GM10847 (cell line): Measurements from ENCODE around the gene LETM1.

Experiments
- POLR2A ChIP-seq: IDR thresholded peaks from 2 replicates; pipeline ENCODE4 v1.6.1; 2011; ENCODE audit not compliant: insufficient read length; ENCODE audit errors: extremely low read depth

The LETM1 gene

GRCh38 chr4:1787411-1788077, 68.4 kb downstream of the LETM1 start:
- TF ChIP-seq POLR2A: no peak

DNA sequence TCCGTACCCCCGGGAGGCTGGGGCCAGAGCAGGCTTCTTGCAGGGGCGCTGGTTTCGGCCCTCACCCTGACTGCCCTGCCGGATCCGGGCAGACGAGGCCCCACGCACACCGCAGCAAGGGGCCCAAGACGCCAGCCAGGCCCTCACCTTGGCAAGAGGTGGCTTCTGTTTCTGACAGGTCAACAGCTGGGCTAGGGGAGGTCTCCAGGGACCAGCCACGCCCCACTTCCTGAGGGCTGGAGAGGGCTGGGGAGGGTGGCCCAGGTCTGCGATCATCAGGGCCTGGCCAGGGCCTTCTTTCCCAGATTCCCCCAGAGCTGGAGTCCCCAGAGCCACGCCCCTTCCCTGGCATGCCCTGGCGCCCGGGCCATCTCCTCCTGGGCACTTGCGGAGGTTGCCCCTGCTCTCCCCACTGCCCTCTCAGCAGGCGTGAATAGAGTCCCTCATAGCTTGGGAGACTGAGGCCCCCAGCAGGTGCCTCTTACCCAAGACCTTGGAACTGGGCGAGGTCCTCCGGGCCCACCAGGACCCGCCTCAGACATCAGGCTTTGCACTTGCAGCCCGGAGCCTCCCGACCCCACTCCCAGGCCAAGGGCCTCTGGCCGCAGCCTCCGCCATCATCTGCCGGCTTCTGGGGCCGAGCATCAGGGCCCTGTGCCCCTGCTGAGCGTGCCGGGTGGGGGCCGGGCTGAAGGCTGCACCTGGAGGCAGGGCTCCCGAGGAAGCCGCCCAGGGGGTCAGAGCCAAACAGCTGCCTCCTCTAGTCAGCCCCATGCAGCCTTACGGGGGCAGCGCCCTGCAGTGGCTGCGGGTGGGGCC, 69.2 kb downstream of the LETM1 start:
- TF ChIP-seq POLR2A: no peak

DNA sequence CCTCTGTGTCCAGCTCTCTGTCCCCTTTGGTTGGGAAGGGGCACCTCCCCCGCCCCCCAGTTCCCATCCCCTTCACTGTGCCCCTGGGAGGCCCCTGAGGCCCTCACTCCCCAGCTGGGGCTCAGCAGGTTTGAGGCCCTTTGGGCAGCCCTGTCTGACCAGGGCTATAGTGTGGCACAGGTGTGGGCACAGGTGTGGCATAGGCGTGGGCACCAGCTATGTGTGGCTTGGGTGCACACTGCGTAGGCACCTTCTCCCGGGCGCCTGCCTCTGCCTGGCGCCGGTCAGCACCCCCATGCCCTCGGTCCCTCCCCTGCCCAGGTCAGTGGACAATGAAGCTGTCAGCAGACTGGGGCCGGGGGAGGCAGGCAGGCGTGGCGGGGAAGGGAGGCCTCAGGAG, 70.4 kb downstream of the LETM1 start:
- TF ChIP-seq POLR2A: no peak

GRCh38 chr4:1784789-1785591, 71.0 kb downstream of the LETM1 start:
- TF ChIP-seq POLR2A: no peak

DNA sequence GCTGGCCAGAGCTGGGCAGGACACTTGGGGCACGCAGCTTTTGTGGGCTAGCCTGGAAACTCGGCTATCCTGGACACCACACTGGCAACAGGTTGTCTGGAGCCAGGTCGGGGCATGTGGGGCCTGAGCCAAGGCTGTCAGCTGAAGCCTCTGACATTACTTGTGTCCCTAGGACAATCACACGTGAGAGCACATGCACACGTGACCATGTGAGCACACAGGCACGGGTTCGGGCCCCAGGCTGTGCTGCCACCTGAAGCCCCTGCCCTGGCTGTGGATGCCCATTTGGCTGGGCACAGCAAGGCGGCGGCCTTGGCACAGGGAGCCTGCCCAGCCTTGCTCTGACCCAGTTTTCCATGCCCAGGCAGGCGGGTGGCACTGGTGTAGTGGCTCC, 71.6 kb downstream of the LETM1 start:
- no peak for TF ChIP-seq POLR2A

- no peak for TF ChIP-seq POLR2A
These were observed 72.0 kb downstream of the LETM1 start for GRCh38 chr4:1783970-1784369.

DNA sequence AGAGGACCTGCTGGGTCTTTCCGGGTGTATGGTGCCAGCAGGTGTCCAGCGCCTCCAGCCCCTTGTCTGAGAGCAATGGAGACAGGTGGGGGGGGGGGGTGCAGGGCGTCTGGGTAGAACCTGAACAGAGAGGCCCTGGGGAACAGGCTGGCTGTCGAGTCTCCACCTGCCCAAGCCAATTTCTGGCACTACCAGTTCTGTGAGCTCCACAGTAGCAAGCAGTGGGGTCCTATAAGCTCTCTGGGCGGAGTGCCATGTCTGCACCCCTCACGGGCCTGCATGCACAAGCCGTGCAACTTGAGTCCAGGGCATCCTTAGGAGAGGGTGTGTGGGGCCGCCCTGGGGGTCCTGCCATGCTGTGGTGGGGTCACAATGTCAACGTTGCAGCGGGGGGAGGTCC, 72.9 kb downstream of the LETM1 start:
- no peak for TF ChIP-seq POLR2A

DNA sequence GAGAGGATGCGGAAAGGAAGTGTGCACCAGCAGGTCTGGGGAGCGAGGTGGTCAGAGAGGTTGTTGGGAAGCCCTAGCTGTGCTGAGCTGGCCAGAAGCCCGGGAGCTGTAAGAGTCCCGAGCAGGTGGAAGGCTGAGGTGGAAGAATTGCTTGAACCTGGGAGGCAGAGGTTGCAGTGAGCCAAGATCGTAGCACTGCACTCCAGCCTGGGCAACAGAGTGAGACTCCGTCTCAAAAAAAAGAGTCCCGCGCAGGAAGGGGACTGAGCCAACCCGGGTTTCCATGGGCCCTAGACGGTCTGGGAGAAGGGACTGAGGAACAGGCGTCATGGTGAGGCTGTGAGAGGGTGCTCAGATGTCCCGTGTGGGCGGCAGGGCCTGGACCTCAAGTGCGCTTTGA, 75.5 kb downstream of the LETM1 start:
- no peak for TF ChIP-seq POLR2A

DNA sequence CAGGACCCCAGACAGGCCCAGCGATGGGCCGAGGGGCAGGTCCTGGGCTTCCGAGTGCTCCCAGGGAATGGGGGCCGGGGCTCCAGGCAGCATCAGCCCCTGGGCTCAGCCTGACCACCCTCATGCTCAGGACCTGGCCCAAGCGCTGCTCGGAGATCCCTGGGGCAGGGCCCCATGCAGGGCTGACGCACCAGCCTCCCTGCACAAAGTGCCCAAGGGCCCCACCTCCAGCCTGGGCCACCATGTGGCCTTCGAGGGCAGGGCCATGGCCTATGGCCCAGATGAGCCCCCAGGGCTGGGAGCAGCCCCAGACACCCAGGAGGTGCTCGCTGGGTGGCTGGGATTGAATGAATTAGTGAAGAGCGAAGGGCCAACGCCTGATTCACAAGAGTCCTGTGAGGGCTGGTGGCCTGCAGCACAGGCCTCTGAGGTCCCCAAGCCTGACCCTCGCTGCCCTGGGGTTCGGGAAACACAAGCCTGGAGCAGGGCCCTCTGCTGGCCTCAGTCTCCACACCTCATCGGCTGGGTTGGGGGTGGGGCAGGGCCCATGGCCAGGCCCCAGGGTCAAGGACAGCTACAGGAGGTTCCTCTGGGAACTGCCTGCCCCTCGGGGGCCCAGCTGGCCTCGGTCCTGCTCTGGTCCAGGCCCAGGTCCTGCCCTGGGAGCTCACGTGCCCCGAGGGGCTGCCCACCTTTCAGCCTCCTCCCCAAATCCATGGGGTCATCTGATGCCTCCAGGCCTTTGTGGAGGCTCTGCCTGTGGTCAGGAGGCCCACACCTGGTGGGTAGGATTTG, 76.2 kb downstream of the LETM1 start:
- no peak for TF ChIP-seq POLR2A

GRCh38 chr4:1778642-1779392, 77.1 kb downstream of the LETM1 start:
- no peak for TF ChIP-seq POLR2A

GRCh38 chr4:1777822-1778641, 77.9 kb downstream of the LETM1 start:
- TF ChIP-seq POLR2A: no peak

DNA sequence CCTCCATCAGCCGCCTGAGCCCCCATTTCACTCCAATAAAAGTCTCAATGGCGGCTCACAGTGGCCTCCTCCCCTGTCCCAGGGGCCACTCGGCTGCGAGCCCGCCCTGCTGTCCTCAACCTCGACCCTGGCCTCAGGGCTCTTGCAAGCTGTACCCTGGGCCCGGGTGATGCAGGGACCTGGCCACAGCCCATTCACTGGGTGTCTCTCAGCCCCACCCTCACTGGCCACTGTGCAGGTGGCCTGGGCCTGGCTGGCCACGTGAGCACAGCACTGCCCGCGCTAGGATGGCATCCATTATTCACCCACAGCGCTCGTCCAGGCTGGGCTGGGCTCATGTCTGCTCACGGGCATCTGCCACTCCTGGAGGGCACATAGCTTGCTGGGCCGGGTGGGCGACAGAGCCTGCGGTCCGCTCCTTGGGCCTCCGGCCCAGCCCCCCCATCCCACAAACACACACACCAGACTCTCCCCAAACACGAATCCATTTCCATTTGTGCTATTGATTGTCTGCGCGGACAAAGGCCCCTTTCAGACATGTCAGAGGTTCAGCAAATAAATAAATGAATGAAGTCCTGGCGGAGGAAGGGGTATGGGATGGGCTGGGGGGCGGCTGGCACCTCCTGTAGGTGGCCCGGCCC, 79.3 kb downstream of the LETM1 start:
- TF ChIP-seq POLR2A: no peak
